Umbilical cord (tissue), 2 donors: ENCODE measurements around the gene IQCM. TPM values are rescaled to one million over a fixed set of nuclear protein-coding genes. Genes with fewer than 3 reads are reported as not detected.
"Not testable (repeated sequence)": the region's sequence is repeated elsewhere in the genome, so short reads cannot be mapped to it uniquely, and the experiment has no call there.

ENCODE experiments used
- DNase-seq: peaks from one replicate; pipeline ENCODE4 v3.0.0-alpha.2; 2015; ENCODE audit warnings: low spot score
- total RNA-seq: library from RNA; depleted of rRNA; stranded (reverse); fragments of >200 nt; gene quantifications from one replicate; pipeline ENCODE4 v1.2.3, GENCODE V29; 2014; ENCODE audit warnings: low replicate concordance; ENCODE audit not compliant: insufficient read depth

Gene IQCM
- total RNA-seq, 1 donor from 2014 or later = not detected

GRCh38 chr4:149465955-149466354, 349.7 kb downstream of the IQCM start:
- peak; percentile 3 for DNase-seq

DNA sequence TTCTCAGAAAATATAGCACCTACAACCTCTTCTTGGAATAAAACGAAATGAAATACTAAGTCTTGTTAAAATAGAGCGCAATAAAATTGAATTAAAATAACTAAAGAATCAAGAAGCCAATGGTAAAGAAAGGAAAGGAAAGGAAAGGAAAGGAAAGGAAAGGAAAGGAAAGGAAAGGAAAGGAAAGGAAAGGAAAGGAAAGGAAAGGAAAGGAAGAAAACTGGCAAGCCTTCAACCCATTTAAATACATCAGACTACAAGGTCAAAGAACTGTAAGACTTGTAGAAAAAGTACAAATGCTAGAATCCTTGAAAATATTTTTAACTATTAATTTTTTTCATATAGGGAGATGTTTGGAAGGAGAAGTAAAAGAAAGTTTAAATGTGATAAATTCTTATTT, 372.1 kb downstream of the IQCM start:
- DNase-seq = no peak

- peak; percentile 12 for DNase-seq
Measured at GRCh38 chr4:149441338-149441737, 374.3 kb downstream of the IQCM start.

DNA sequence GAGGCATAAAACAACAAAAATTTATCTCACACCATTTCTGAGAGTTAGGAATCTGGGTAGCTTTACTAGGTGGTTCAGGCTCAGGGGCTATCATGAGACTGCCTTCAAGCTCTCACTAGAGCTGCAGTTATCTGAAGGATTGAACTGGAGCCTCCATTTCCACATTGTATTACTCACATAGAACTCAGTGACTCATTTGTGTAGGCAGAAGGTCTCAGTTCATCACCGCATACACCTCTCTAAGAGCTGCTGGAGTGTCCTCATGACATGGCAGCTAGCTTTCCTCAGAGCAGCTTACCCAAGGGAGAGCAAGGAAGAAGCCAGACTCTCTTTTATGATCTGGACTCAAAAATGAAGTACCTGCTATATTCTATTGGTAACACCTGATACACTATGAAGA, 389.2 kb downstream of the IQCM start:
- no peak for DNase-seq

GRCh38 chr4:149409555-149409962, 406.1 kb downstream of the IQCM start:
- no peak for DNase-seq

DNA sequence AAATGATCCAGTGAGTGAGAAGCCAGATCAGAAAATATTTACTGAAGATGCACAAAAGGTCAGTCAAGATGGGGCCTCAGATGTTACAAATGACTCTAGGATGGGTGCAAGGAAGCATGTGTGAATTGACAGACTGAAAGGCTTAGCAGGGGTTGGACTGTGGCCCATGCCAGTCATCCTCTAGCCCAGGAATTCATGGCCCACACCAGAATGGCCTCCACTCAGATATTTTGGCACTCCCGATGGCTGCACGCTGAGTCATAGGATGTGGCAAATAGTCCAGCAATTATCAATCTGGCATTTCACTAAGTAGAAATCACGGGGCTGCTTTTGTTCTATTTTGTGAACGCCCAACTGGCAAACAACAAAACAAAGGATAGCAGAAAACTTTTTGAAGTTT, 406.5 kb downstream of the IQCM start:
- no peak for DNase-seq

- DNase-seq = no peak
Measured at GRCh38 chr4:149404143-149404542, 411.5 kb downstream of the IQCM start.

DNA sequence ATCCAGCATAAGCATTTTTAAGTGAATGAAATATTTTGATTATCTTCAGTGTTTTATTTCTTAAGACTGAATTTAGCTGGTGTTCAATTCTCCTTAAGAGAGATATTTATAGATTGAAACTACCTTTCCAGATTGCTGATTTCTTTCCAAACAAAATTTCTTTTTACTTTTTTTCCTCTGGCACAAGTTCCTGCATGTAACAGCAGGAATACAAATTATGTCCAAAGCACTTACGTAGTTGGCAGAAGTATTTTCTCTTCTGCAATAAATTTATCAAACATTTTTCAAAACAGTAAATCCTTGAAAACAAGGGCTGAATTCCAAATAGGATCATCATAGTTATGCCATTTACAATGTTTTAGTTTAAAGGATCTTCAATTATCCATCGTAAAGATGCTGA, 412.6 kb downstream of the IQCM start:
- DNase-seq = peak; percentile 30

DNA sequence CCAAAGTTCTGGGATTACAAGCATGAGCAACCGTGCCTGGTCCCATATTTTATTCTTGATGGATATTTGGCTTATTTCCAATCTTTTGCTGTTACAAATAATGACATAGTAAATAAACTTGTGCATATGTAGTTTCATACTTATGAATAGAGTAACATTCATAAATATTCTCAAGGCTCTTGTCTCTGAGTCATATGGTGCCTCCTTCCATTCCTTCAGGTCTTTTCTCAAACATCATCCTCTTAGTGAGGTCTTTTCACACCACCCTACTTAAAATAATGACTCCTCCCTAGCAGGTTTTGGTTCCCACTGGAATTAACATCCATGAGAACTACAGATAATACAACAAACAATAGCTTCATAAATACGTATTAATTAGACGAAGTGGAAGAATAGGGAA, 416.6 kb downstream of the IQCM start:
- no peak for DNase-seq

- peak; percentile 6 for DNase-seq
Measured at GRCh38 chr4:149370785-149371420, 444.7 kb downstream of the IQCM start.

DNA sequence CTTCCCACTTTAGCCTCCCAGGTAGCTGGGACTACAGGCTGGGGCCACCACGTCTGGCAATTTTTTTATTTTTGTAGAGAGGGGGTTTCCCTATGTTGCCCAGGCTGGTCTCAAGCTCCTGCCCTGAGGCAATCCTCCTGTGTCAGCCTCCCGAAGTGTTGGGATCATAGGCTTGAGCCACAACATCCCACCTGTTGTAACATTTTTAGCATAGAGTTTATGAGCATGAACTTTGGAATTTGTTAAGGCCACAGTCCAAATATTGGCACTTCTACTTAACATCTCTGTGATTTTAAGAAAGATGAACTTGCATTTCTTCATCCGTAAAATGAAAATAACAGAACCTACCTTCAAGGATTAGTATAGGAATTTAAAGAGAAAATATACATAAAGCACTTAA, 445.6 kb downstream of the IQCM start:
- no peak for DNase-seq

DNA sequence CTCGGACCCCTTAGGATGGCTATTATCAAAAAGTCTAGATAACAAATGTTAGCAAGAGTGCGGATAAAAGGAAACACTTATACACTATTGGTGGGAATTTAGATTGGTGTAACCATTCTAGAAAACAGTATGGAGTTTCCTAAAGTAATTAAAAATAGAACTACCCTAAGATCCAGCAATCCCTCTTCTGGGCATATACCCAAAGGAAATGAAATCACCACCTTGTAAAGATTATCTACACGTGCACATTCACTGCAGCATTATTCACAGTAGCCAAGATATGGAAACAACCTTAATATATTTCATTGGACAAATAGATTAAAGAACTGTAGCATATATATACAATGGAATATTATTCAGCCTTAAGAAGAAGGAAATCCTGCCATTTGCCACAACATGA, 462.4 kb downstream of the IQCM start:
- DNase-seq = no peak

- DNase-seq = no peak
Measured at GRCh38 chr4:149349541-149349940, 466.1 kb downstream of the IQCM start.

- DNase-seq = no peak
Measured at GRCh38 chr4:149347139-149347538, 468.5 kb downstream of the IQCM start.

DNA sequence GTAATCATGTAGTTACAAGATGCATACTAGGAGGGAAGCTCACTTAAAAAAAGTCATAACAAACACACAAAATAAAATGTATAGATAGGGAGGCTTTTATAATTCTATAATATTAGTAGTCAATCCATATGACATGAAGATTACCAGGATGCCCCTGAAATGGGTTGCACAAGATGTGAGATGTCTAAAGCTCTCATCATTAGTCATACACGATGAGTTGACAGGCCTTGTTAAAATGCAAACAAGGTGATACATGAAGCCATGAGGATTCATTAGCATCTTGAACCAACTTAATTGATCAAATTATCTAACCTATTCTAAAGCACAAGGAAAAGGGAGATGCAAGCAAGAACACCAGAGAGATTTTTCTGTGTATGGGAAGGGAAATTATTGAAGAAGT, 470.2 kb downstream of the IQCM start:
- no peak for DNase-seq

- DNase-seq = no peak
Measured at GRCh38 chr4:149344436-149344835, 471.2 kb downstream of the IQCM start.

DNA sequence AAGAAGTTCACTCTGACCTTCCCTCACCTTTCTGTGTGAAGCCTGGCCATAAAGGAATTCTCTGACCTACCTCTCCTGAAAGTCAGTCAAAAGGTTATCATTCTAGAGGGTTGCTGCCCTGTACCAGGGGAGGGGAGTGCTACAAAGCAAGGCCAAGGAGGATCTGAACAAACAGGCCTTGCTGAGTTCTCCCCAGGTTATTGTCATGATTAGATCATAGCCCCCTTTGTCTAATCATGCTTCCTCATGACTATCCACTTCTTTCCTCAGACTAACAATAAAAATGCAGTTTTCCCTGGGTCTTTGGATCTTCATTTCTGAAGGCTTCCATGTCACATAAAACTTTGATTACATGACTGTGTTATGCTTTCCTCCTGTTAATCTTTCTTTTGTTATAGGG, 472.0 kb downstream of the IQCM start:
- DNase-seq = no peak

GRCh38 chr4:149341117-149341516, 474.5 kb downstream of the IQCM start:
- not testable (repeated sequence) for DNase-seq

- DNase-seq = no peak
Measured at GRCh38 chr4:149328161-149328560, 487.5 kb downstream of the IQCM start.

- DNase-seq = no peak
Measured at GRCh38 chr4:149322203-149322602, 493.4 kb downstream of the IQCM start.

DNA sequence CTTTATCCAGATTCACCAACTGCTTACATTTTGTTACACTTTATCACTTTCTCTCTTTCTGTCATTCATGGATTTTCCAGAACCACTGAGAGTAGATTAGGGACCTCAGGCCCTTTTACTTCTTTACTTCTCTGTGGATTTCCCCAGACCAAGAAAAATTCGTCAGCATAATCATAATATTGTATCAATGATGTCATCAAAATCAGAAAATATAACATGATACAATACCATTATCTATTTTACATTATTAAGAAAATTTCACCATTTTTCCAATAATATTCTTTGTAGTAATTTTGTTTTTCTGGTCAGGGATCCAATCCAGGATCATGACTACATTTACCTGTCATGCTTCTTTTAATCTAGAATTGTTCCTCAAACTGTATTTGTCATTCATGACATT, 494.2 kb downstream of the IQCM start:
- no peak for DNase-seq

GRCh38 chr4:149311076-149311475, 504.6 kb downstream of the IQCM start:
- no peak for DNase-seq

GRCh38 chr4:149306537-149306936, 509.1 kb downstream of the IQCM start:
- no peak for DNase-seq
